Aorta (tissue), 5 donors: Measurements from ENCODE around the gene TBCEL. TPM values are rescaled to one million over a fixed set of nuclear protein-coding genes. Genes with fewer than 3 reads are reported as not detected.

Source experiments
- ATAC-seq: fragments of 200-7000 bp; cut with Tn5 transposase; one replicate; pipeline ENCODE4 v1.9.1; 2022; ENCODE audit warnings: moderate library complexity; ENCODE audit not compliant: low FRiP score
- DNase-seq, 2 donors: peaks; one replicate each; pipeline ENCODE4 v3.0.0-alpha.2; 2020
- H3K27ac ChIP-seq, 2 donors: one replicate each; pipeline ENCODE4 v1.5.1; 2013; ENCODE audit warnings: low read length in 2 of 2, mild to moderate bottlenecking in 2 of 2, moderate library complexity in 2 of 2, control low read depth in 1 of 2, inconsistent platforms in 1 of 2, low read depth in 1 of 2
- H3K27me3 ChIP-seq, 2 donors: one replicate each; pipeline ENCODE4 v1.6.1; 2013; ENCODE audit warnings: control low read depth in 1 of 2, low read length in 1 of 2, mild to moderate bottlenecking in 1 of 2, moderate library complexity in 1 of 2; ENCODE audit not compliant: insufficient read depth in 2 of 2, control insufficient read depth in 1 of 2
- H3K36me3 ChIP-seq, 2 donors: one replicate each; pipeline ENCODE4 v1.6.1; 2013; ENCODE audit warnings: control low read depth in 1 of 2, low read length in 1 of 2, mild to moderate bottlenecking in 1 of 2; ENCODE audit not compliant: insufficient read depth in 2 of 2, control insufficient read depth in 1 of 2
- H3K4me1 ChIP-seq, 2 donors: one replicate each; pipeline ENCODE4 v1.6.1; 2013; ENCODE audit warnings: low read length in 2 of 2, control low read depth in 1 of 2, mild to moderate bottlenecking in 1 of 2, moderate library complexity in 1 of 2; ENCODE audit not compliant: insufficient read depth in 2 of 2, control insufficient read depth in 1 of 2
- H3K4me3 ChIP-seq, 2 donors: one replicate each; pipeline ENCODE4 v1.5.1; 2013; ENCODE audit warnings: low read length in 2 of 2, control low read depth in 1 of 2, mild to moderate bottlenecking in 1 of 2
- H3K9me3 ChIP-seq: one replicate; pipeline ENCODE4 v1.6.1; 2013; ENCODE audit warnings: mild to moderate bottlenecking, low read length; ENCODE audit not compliant: control insufficient read depth
- WGBS, 2 donors: extraction: QIAGEN DNeasy Blood & Tissue Kit; methylation state at CpG; one replicate each; pipeline ENCODE4 v1.1.7; 2013; 5-methylcytosine and 5-hydroxymethylcytosine counted together
- intact Hi-C, 2 donors: fragments of 100-400 bp; cut with DNase I; formaldehyde crosslinking; loops; one replicate each; pipeline versions ENCODE4 v1.14.2 to v1.15.0; 2022
- polyA plus RNA-seq, 2 donors: library from polyadenylated mRNA; stranded (reverse); fragments of 200-250 nt; gene quantifications; one replicate each; pipeline ENCODE4 v1.2.3, GENCODE V29; 2013
- total RNA-seq, 2 donors: library from RNA; stranded (reverse); fragmentation: NEBNext Ultra II Directional; extraction: Animal tissue kit (Norgen Biotek cat#: 25700); gene quantifications; one replicate each; pipeline ENCODE4 v1.2.1, GENCODE V29; 2021
- donor health status: healthy with polysubstance abuse.
- donor health status: Bipolar disorder and iron deficiency.
- donor health status: DM: no; HTN: no; CAD: no.
- donor health status: DM: no; HTN: no; CAD: no.
- donor health status: DM: yes; HTN: yes; CAD: no.

Gene TBCEL
- total and polyA plus RNA-seq, 4 donors: 5.9 to 29.1 (median 16.6) TPM

- WGBS, 2 donors: 89 to 93% methylated on average over 1 of the region's 1 CpG
- H3K9me3 ChIP-seq: no peaks in the 10 kb centered on the region
- no peaks in the 10 kb centered on the region for H3K36me3 ChIP-seq
- ATAC-seq (no peak), DNase-seq (no peak)
- no peaks in the 10 kb centered on the region for H3K4me1 ChIP-seq
- H3K4me3 ChIP-seq: no peak overlapping the region
- intact Hi-C loops: no loop called here
- H3K27me3 ChIP-seq: no peaks in the 10 kb centered on the region
- no peak overlapping the region for H3K27ac ChIP-seq
Measured at GRCh38 chr11:121047926-121048325, 24.0 kb downstream of the TBCEL start.

GRCh38 chr11:121048464-121049233, 24.7 kb downstream of the TBCEL start:
- Histone ChIP-seq H3K4me3 (no peak overlapping the region), H3K27ac (no peak overlapping the region), H3K36me3 (peaks cover 0 to 2% of the 10 kb centered on the region in 2 donors), H3K27me3 (no peaks in the 10 kb centered on the region), H3K9me3 (no peaks in the 10 kb centered on the region), H3K4me1 (no peaks in the 10 kb centered on the region)
- DNase-seq (no peak), ATAC-seq (no peak)
- intact Hi-C loops: no loop called here
- WGBS, 2 donors: 96% methylated on average over 3 of the region's 3 CpGs

- 96 to 97% methylated on average over 4 of the region's 4 CpGs for WGBS, 2 donors
- DNase-seq: no peak
- Histone ChIP-seq H3K4me1 (no peaks in the 10 kb centered on the region), H3K4me3 (no peak overlapping the region), H3K27ac (no peak overlapping the region), H3K9me3 (no peaks in the 10 kb centered on the region), H3K27me3 (no peaks in the 10 kb centered on the region), H3K36me3 (peaks cover 0 to 2% of the 10 kb centered on the region in 2 donors)
- no peak for ATAC-seq
- intact Hi-C loops: no loop called here
Measured at GRCh38 chr11:121053244-121053643, 29.3 kb downstream of the TBCEL start.

GRCh38 chr11:121054266-121054665, 30.4 kb downstream of the TBCEL start:
- ATAC-seq: no peak
- H3K4me3 ChIP-seq: no peak overlapping the region
- no peaks in the 10 kb centered on the region for H3K9me3 ChIP-seq
- no peak for DNase-seq
- intact Hi-C loops: no loop called here
- no peaks in the 10 kb centered on the region for H3K4me1 ChIP-seq
- peaks cover 0 to 2% of the 10 kb centered on the region in 2 donors for H3K36me3 ChIP-seq
- 92 to 96% methylated on average over 2 of the region's 2 CpGs for WGBS, 2 donors
- no peaks in the 10 kb centered on the region for H3K27me3 ChIP-seq
- no peak overlapping the region for H3K27ac ChIP-seq

- no peaks in the 10 kb centered on the region for H3K4me1 ChIP-seq
- H3K27ac ChIP-seq: no peak overlapping the region
- H3K9me3 ChIP-seq: no peaks in the 10 kb centered on the region
- WGBS, 2 donors: 90 to 94% methylated on average over 3 of the region's 3 CpGs
- H3K36me3 ChIP-seq: peaks cover 0 to 2% of the 10 kb centered on the region in 2 donors
- DNase-seq (no peak), ATAC-seq (no peak)
- no peak overlapping the region for H3K4me3 ChIP-seq
- H3K27me3 ChIP-seq: no peaks in the 10 kb centered on the region
- intact Hi-C loops: no loop called here
Measured at GRCh38 chr11:121055076-121055475, 31.2 kb downstream of the TBCEL start.

GRCh38 chr11:121057922-121058321, 34.0 kb downstream of the TBCEL start:
- Histone ChIP-seq H3K27ac (no peak overlapping the region), H3K4me1 (no peaks in the 10 kb centered on the region), H3K4me3 (no peak overlapping the region), H3K36me3 (peaks cover 0 to 3% of the 10 kb centered on the region in 2 donors), H3K9me3 (no peaks in the 10 kb centered on the region), H3K27me3 (no peaks in the 10 kb centered on the region)
- ATAC-seq: no peak
- WGBS, 2 donors: 88 to 93% methylated on average over 4 of the region's 4 CpGs
- no peak for DNase-seq
- intact Hi-C loops: no loop called here

GRCh38 chr11:121058941-121059340, 35.0 kb downstream of the TBCEL start:
- no peak for ATAC-seq
- 85% methylated on average over 3 of the region's 3 CpGs for WGBS, 2 donors
- H3K9me3 ChIP-seq: no peaks in the 10 kb centered on the region
- intact Hi-C loops: no loop called here
- H3K36me3 ChIP-seq: peaks cover 0 to 1% of the 10 kb centered on the region in 2 donors
- H3K27ac ChIP-seq: no peak overlapping the region
- no peak overlapping the region for H3K4me3 ChIP-seq
- H3K4me1 ChIP-seq: no peaks in the 10 kb centered on the region
- no peaks in the 10 kb centered on the region for H3K27me3 ChIP-seq
- DNase-seq: no peak

GRCh38 chr11:121059605-121060004, 35.7 kb downstream of the TBCEL start:
- H3K9me3 ChIP-seq: no peaks in the 10 kb centered on the region
- no peak overlapping the region for H3K27ac ChIP-seq
- intact Hi-C loops: no loop called here
- no peaks in the 10 kb centered on the region for H3K4me1 ChIP-seq
- WGBS, 2 donors: 89 to 90% methylated on average over 3 of the region's 3 CpGs
- H3K36me3 ChIP-seq: peaks cover 0 to 1% of the 10 kb centered on the region in 2 donors
- H3K4me3 ChIP-seq: no peak overlapping the region
- DNase-seq (no peak), ATAC-seq (no peak)
- no peaks in the 10 kb centered on the region for H3K27me3 ChIP-seq

GRCh38 chr11:121063728-121064127, 39.8 kb downstream of the TBCEL start:
- no peaks in the 10 kb centered on the region for H3K9me3 ChIP-seq
- H3K4me3 ChIP-seq: no peak overlapping the region
- ATAC-seq (no peak), DNase-seq (no peak)
- H3K27me3 ChIP-seq: no peaks in the 10 kb centered on the region
- H3K4me1 ChIP-seq: no peaks in the 10 kb centered on the region
- WGBS, 2 donors: 87% methylated on average over 2 of the region's 2 CpGs
- H3K36me3 ChIP-seq: peaks cover 0 to 1% of the 10 kb centered on the region in 2 donors
- H3K27ac ChIP-seq: no peak overlapping the region
- intact Hi-C loops: no loop called here
